ENCODE results near the gene CDKN2AIPNL. TPM values are rescaled to one million over a fixed set of nuclear protein-coding genes. Genes with fewer than 3 reads are reported as not detected.

The CDKN2AIPNL gene
- total and polyA plus RNA-seq, 2 of the 8 experiments (the other 6 are each of a cell fraction or from before 2014, with no cell fraction given): 40.0 to 56.3 TPM

DNA sequence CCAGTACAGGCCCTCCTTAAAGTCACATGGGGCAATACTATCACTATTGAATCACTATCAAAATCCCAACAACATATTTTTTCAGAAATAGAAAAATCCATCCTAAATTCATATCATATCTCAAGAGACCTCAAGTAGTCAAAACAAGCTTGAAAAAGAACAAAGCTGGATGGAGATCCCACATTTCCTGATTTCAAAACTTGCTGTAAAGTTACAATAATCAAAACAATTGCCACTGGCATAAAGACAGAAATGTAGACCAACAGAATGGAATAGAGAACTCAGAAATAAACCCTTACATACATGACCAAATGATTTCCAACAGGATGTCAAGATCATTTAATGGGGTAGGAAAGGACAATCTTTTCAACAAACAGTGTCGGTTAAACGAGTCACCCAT, 41.3 kb upstream of the CDKN2AIPNL start:
- H2BK120ac ChIP-seq (replicated peaks; ENCODE audit: low read depth, low read length): no peak overlapping the region
- no peak overlapping the region for H4K5ac ChIP-seq (ENCODE audit: insufficient read length, low read depth, low read length)
- 93% methylated on average over 2 of the region's 2 CpGs; no CpG with 5 or more reads in 1 of the 2 experiments for WGBS, 2 experiments (ENCODE audit: extremely low coverage in 1 of 2, insufficient coverage in 1 of 2, insufficient read length in 1 of 2, insufficient replicate concordance in 2 of 2, low coverage in 1 of 2, low lambda C conversion rate in 2 of 2, missing lambda C conversion rate in 1 of 2)
- H4K8ac ChIP-seq (ENCODE audit: extremely low read depth, insufficient read depth, low read length): no peak overlapping the region
- H2BK5ac ChIP-seq (ENCODE audit: low read depth, low read length): no peak overlapping the region
- ChIA-PET POLR2A (ENCODE audit: partially characterized antibody) (interaction anchor here (0.6 to 4.3 kb wide), 3 partner anchors 12 to 35 kb away, joined by 3 to 14 read pairs (median 3); no protein-coding TSS in a partner anchor), CTCF (ENCODE audit: partially characterized antibody) (interaction anchor here (0.6 to 2.7 kb wide), 6 partner anchors 9 to 134 kb away, joined by 3 to 13 read pairs (median 4); partner anchors contain the start of gene CDKL3)
- H3K18ac ChIP-seq (ENCODE audit: extremely low read depth, low read length): no peak overlapping the region
- no peak overlapping the region for H2BK12ac ChIP-seq (ENCODE audit: low read depth, low read length)
- H3K4me1 ChIP-seq (replicated peaks in 1 of 4; ENCODE audit: control insufficient read depth in 3 of 4, insufficient read depth in 4 of 4, low read length in 3 of 4): no peaks in the 10 kb centered on the region
- FAIRE-seq (no peak), DNase-seq (ENCODE audit: low read depth in 1 of 2, low spot score in 2 of 2) (no peak)
- H2BK20ac ChIP-seq (ENCODE audit: low read length): no peak overlapping the region
- no peak overlapping the region for H3K27ac ChIP-seq (ENCODE audit: low read depth, low read length)
- H3K56ac ChIP-seq (replicated peaks; ENCODE audit: insufficient read length, low read depth, low read length): no peak overlapping the region
- no peak overlapping the region for H3K14ac ChIP-seq (ENCODE audit: insufficient read length)
- H3K9me3 ChIP-seq (ENCODE audit: insufficient read depth in 2 of 2, low read depth in 1 of 2, low read length in 1 of 2): no peaks in the 10 kb centered on the region
- TF ChIP-seq PHF8 (conservative IDR thresholded peaks at IDR 0.05; ENCODE audit: low read depth, low read length) (no peak), KDM5A (IDR thresholded peaks at IDR 0.05; ENCODE audit: low read length) (no peak), SAP30 (IDR thresholded peaks at IDR 0.05; ENCODE audit: insufficient read depth, insufficient replicate concordance, low read length) (no peak), CEBPB (IDR thresholded peaks at IDR 0.05; ENCODE audit: low read depth, low read length) (no peak), BACH1 (IDR thresholded peaks at IDR 0.05; ENCODE audit: low read length) (no peak)
- no peak overlapping the region for H3K23ac ChIP-seq (ENCODE audit: insufficient read length)
- H3K9ac ChIP-seq (replicated peaks in 1 of 4; ENCODE audit: extremely low read depth in 1 of 4, low read depth in 3 of 4, low read length in 3 of 4): no peak overlapping the region
- no peak overlapping the region for H4K91ac ChIP-seq (replicated peaks; ENCODE audit: insufficient read length, low read length)
- H3K79me2 ChIP-seq (ENCODE audit: control insufficient read depth in 1 of 2, insufficient read depth in 2 of 2, low read length in 2 of 2): no peaks in the 10 kb centered on the region
- no peaks in the 10 kb centered on the region for H3K36me3 ChIP-seq (ENCODE audit: control insufficient read depth in 2 of 4, insufficient read depth in 4 of 4, low read length in 3 of 4)
- H2BK15ac ChIP-seq (ENCODE audit: low read length): no peak overlapping the region
- no peaks in the 10 kb centered on the region for H4K20me1 ChIP-seq (replicated peaks in 1 of 2; ENCODE audit: control insufficient read depth in 1 of 2, insufficient read depth in 2 of 2, low read length in 2 of 2)
- H3K27me3 ChIP-seq (replicated peaks in 1 of 4; ENCODE audit: control insufficient read depth in 3 of 4, extremely low read depth in 1 of 4, insufficient read depth in 3 of 4, low read length in 3 of 4): no peaks in the 10 kb centered on the region
- no peak overlapping the region for H2AK5ac ChIP-seq (ENCODE audit: low read depth, low read length)
- no peak overlapping the region for H2AFZ ChIP-seq (ENCODE audit: low read length)
- no peaks in the 10 kb centered on the region for H3K23me2 ChIP-seq (ENCODE audit: low read depth, low read length)
- H3K4me2 ChIP-seq (ENCODE audit: insufficient read depth in 1 of 2, low read depth in 2 of 2, low read length in 2 of 2): no peak overlapping the region
- no peak overlapping the region for H3K4me3 ChIP-seq (ENCODE audit: extremely low read depth in 1 of 4, insufficient read depth in 2 of 4, low read depth in 3 of 4, low read length in 4 of 4)
- no peaks in the 10 kb centered on the region for H3K79me1 ChIP-seq (ENCODE audit: low read depth, low read length)
- no peak overlapping the region for H3K4ac ChIP-seq (replicated peaks; ENCODE audit: insufficient read length, low read depth, low read length)
